ENCODE results near the gene RIN3.

DNA sequence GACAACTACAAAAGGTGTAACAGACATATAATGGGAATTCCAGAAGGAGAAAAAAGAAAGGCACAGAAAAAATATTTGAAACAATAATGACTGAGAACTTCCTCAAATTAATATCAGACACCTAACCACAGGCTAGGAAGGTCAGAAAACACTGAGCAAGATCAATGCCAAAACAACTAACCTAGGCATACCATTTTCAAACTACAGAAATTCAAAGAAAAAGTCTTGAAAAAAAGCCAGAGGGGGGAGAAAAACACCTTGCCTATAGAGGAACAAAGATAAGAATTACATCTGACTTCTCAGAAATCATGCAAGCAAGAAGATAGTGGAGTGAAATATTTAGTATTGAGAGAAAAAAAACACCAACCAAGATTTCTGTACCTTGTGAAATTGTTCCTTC lies 77.8 kb downstream of the RIN3 start:
- TF ChIP-seq POLR2AphosphoS5 (IDR thresholded peaks at IDR 0.05; ENCODE audit: insufficient read depth, low read depth, low read length) (no peak), POLR2A (IDR thresholded peaks at IDR 0.05; ENCODE audit: low read depth, low read length) (no peak)
- TF ChIP-seq, protein P1, sequence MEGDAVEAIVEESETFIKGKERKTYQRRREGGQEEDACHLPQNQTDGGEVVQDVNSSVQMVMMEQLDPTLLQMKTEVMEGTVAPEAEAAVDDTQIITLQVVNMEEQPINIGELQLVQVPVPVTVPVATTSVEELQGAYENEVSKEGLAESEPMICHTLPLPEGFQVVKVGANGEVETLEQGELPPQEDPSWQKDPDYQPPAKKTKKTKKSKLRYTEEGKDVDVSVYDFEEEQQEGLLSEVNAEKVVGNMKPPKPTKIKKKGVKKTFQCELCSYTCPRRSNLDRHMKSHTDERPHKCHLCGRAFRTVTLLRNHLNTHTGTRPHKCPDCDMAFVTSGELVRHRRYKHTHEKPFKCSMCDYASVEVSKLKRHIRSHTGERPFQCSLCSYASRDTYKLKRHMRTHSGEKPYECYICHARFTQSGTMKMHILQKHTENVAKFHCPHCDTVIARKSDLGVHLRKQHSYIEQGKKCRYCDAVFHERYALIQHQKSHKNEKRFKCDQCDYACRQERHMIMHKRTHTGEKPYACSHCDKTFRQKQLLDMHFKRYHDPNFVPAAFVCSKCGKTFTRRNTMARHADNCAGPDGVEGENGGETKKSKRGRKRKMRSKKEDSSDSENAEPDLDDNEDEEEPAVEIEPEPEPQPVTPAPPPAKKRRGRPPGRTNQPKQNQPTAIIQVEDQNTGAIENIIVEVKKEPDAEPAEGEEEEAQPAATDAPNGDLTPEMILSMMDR (IDR thresholded peaks at IDR 0.05; ENCODE audit: extremely low read depth in 1 of 2, insufficient read depth in 1 of 2, low read depth in 1 of 2, low read length in 2 of 2), result no peak
